GM12864 (cell line): ENCODE measurements around the gene NOS1AP.

Experiments
- DNase-seq: peaks from one replicate; pipeline ENCODE4 v3.0.0-alpha.2; 2011; ENCODE audit warnings: low read depth
- H3K4me3 ChIP-seq: 2 replicates; pipeline ENCODE4 v1.5.1; 2011; ENCODE audit warnings: mild to moderate bottlenecking, low read depth, low read length, control low read depth
- CTCF ChIP-seq: IDR thresholded peaks from 2 replicates; pipeline ENCODE4 v1.5.1; 2011; ENCODE audit warnings: low read depth, mild to moderate bottlenecking, moderate library complexity, low read length, control low read depth, inconsistent platforms; ENCODE audit errors: missing control alignments

The NOS1AP gene

GRCh38 chr1:162093095-162093494, 23.6 kb downstream of the NOS1AP start:
- TF ChIP-seq CTCF = no peak
- DNase-seq = no peak

GRCh38 chr1:162094271-162094670, 24.8 kb downstream of the NOS1AP start:
- DNase-seq = no peak
- TF ChIP-seq CTCF = no peak

More at GRCh38 chr1:162093095-162093494, 23.6 kb downstream of the NOS1AP start:
- H3K4me3 ChIP-seq = no peak overlapping the region

GRCh38 chr1:162094723-162095122, 25.2 kb downstream of the NOS1AP start:
- no peak for TF ChIP-seq CTCF
- no peak for DNase-seq
- H3K4me3 ChIP-seq = no peak overlapping the region

More at GRCh38 chr1:162094271-162094670, 24.8 kb downstream of the NOS1AP start:
- H3K4me3 ChIP-seq = no peak overlapping the region

GRCh38 chr1:162107911-162108310, 38.4 kb downstream of the NOS1AP start:
- no peak for DNase-seq
- TF ChIP-seq CTCF = no peak
- no peak overlapping the region for H3K4me3 ChIP-seq

GRCh38 chr1:162108426-162108825, 38.9 kb downstream of the NOS1AP start:
- TF ChIP-seq CTCF = no peak
- H3K4me3 ChIP-seq = no peak overlapping the region
- no peak for DNase-seq

- no peak for TF ChIP-seq CTCF
- no peak overlapping the region for H3K4me3 ChIP-seq
- no peak for DNase-seq
These were observed 41.4 kb downstream of the NOS1AP start for GRCh38 chr1:162110910-162111309.

- no peak for TF ChIP-seq CTCF
- H3K4me3 ChIP-seq = no peak overlapping the region
- DNase-seq = no peak
These were observed 42.1 kb downstream of the NOS1AP start for GRCh38 chr1:162111572-162111971.
